ENCODE results near the gene TBC1D2B. TPM values are rescaled to one million over a fixed set of nuclear protein-coding genes. Genes with fewer than 3 reads are reported as not detected.

The TBC1D2B gene
- total RNA-seq, 4 donors from 2014 or later, result 4.7 to 9.6 (median 8.1) TPM

DNA sequence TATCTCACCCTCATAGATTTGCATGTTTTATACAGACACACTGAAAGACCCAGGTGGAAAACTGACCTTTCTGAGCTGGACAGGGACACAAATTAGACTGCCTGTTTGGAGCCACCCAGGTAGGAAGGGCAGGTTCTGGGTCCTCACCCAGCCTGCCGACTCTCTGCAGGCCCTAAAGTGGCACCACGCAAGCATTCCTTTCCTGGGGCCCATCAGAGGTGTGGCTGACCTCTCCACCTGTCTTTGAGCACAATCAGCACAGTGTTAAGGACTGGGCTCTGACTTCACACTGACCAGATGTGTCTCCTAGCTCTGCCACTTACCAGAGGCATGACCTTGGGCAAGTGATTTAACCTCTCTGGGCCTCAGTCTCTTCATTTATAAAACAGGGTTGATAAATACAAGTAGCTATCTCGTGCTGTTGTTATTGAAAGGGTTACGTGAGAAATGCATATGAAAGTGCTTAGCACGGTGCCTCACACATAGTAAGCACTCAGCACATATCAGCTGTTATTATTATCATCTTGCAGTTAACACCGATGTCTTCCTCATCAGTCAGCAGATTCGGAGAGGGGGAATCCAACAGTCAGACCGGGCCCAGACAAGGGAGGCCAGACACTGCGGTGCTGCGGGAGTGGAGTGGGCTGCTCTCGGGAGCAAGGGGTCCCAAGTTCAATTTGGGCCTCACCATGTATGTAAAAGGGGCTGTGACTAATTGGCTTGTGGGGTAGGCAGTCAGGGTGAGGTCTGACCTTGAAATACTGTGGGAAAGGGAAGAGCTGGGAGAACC, 2.0 kb upstream of the TBC1D2B start:
- DNase-seq, result no peak
- Histone ChIP-seq H3K9me3 (no peaks in the 10 kb centered on the region), H3K36me3 (no peaks in the 10 kb centered on the region), H3K4me3 (no peak overlapping the region), H3K27ac (no peak overlapping the region), H3K4me1 (peaks cover 15 to 22% of the 10 kb centered on the region in 2 donors), H3K27me3 (no peaks in the 10 kb centered on the region)
- ATAC-seq, result no peak
- in situ Hi-C loops (cut with MboI; ENCODE audit: low sequenced_read_pairs in 4 of 4) (loop anchor here in 1 of 4 donors (10.0 kb wide), 1 partner anchor 75 kb away; no protein-coding TSS in a partner anchor), intact Hi-C loops (cut with DNase I; ENCODE audit: low total_unique reads) (no loop called here)
- TF ChIP-seq, protein P1, sequence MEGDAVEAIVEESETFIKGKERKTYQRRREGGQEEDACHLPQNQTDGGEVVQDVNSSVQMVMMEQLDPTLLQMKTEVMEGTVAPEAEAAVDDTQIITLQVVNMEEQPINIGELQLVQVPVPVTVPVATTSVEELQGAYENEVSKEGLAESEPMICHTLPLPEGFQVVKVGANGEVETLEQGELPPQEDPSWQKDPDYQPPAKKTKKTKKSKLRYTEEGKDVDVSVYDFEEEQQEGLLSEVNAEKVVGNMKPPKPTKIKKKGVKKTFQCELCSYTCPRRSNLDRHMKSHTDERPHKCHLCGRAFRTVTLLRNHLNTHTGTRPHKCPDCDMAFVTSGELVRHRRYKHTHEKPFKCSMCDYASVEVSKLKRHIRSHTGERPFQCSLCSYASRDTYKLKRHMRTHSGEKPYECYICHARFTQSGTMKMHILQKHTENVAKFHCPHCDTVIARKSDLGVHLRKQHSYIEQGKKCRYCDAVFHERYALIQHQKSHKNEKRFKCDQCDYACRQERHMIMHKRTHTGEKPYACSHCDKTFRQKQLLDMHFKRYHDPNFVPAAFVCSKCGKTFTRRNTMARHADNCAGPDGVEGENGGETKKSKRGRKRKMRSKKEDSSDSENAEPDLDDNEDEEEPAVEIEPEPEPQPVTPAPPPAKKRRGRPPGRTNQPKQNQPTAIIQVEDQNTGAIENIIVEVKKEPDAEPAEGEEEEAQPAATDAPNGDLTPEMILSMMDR (IDR thresholded peaks at IDR 0.05 in 4 of 5, conservative IDR thresholded peaks at IDR 0.05 in 1 of 5), result no peak
- no peak for TF ChIP-seq POLR2A (IDR thresholded peaks at IDR 0.05)

DNA sequence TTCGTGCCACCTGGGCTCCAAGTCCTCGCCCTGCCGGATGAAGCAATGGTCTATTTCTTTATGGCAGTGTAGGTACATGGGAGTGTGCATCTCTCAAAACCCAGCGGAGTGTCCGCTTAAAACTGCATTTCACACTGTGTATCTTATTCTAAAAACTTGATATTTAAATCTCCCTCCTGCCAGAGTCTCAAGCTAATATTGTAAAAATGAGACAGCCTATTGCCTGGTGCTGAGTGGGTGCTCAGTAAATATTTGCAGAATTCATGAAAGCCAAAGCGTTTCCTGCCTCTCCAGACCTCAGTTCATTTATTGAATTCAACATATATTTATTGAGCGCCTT, 330 bp upstream of the TBC1D2B start:
- intact Hi-C loops (cut with DNase I; ENCODE audit: low total_unique reads) (loop anchor here (2.0 kb wide), 1 partner anchor 73 kb away; no protein-coding TSS in a partner anchor), in situ Hi-C loops (cut with MboI; ENCODE audit: low sequenced_read_pairs in 4 of 4) (no loop called here)
- Histone ChIP-seq H3K4me1 (peaks cover 15 to 25% of the 10 kb centered on the region in 2 donors), H3K27me3 (no peaks in the 10 kb centered on the region), H3K36me3 (no peaks in the 10 kb centered on the region), H3K9me3 (no peaks in the 10 kb centered on the region), H3K4me3 (peak overlapping the region; percentile 65 to 84 (median 80)), H3K27ac (peak overlapping the region; percentile 70 to 83 (median 78))
- TF ChIP-seq POLR2A (IDR thresholded peaks at IDR 0.05), result no peak
- DNase-seq (no peak), ATAC-seq (peak; percentile 16 to 18)

DNA sequence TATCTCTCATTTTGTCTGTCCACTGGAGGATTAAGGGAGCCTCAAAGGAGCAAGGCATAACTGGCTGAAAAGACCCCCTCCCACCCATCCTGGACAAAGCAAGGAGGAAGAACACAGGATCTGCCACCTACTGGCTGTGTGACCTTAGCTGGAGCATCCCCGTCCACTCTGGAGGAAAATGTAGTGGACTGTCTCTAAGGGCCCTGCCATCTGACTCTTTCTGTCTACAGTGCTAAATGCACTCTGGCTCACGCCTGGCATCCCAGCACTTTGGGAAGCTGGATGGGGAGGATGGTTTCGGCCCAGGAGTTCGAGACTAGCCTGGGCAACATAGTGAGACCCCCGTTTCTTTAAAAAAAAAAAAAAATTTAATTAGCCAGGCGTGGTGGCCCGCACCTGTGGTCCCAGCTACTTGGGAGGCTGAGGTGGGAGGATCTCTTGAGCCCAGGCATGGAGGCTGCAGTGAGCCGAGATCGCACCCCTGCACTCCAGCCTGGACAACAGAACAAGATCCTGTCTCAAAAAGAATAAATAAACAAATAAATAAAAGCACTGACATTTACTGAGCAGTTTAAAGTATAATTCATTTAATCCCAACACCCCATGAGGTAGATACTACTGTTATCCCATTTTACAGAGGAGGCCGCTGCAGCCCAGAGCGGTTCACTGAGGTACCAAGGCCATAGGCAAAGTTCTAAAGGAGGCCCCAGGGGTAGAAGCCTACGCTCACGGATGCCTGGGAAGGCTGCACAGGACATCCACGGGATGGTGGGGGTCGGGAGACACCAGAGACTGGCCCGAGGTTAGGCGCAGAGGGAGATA, 1.1 kb downstream of the TBC1D2B start:
- Histone ChIP-seq H3K9me3 (no peaks in the 10 kb centered on the region), H3K27me3 (no peaks in the 10 kb centered on the region), H3K4me1 (peaks cover 26 to 35% of the 10 kb centered on the region in 2 donors), H3K36me3 (no peaks in the 10 kb centered on the region), H3K4me3 (peak overlapping the region; percentile 80 to 89 (median 82)), H3K27ac (peak overlapping the region; percentile 65 to 83 (median 79))
- ATAC-seq, result peak; percentile 7 to 20
- DNase-seq, result no peak
- in situ Hi-C loops (cut with MboI; ENCODE audit: low sequenced_read_pairs in 4 of 4), result no loop called here
- TF ChIP-seq, protein P1 (IDR thresholded peaks at IDR 0.05 in 4 of 5, conservative IDR thresholded peaks at IDR 0.05 in 1 of 5), result no peak
- TF ChIP-seq POLR2A (IDR thresholded peaks at IDR 0.05), result no peak
- intact Hi-C loops (cut with DNase I; ENCODE audit: low total_unique reads), result loop anchor here (2.0 kb wide), 1 partner anchor 72 kb away; no protein-coding TSS in a partner anchor

DNA sequence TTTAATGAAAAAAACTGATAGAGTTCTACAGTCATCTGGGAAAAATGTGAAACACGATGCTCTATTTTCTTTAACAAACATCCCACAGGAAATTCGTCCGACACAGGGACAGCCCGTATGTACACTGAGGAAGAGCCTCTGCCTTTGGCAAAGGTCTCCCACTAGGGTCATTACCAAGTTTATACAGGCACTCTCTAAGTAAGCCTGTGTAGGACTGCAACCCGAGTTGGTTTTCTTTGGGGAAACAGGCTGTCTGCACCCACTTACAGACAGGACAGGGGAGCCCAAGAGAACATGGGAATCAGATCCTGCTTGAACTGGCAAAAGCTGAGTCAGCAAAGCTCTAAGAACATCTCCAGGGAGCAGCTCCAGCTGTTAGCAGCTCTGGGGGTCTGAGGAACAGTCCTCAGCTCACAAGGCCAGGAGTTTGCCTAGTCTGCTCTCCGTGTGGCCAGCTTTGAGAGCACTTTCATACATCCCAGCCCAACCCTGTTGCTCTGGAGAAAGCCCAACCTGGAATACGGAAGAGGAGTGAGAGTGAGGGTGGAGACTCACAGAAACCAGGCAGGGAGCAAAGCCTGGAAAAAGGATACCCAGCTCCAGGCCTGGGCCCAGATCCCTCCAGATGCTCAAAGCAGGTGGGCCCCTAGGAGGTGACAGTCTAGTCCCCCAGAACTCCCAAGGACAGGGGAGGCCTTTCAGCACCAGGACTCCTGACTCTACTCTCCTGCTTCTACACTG, 1.9 kb downstream of the TBC1D2B start:
- H3K4me3 ChIP-seq, result peak overlapping the region; percentile 80 to 89 (median 82)
- TF ChIP-seq, protein P1 (IDR thresholded peaks at IDR 0.05 in 4 of 5, conservative IDR thresholded peaks at IDR 0.05 in 1 of 5), result no peak
- TF ChIP-seq POLR2A (IDR thresholded peaks at IDR 0.05), result no peak
- H3K27me3 ChIP-seq, result no peaks in the 10 kb centered on the region
- no peaks in the 10 kb centered on the region for H3K9me3 ChIP-seq
- H3K27ac ChIP-seq, result peak overlapping the region; percentile 65 to 83 (median 79)
- H3K4me1 ChIP-seq, result peaks cover 33 to 43% of the 10 kb centered on the region in 2 donors
- no peaks in the 10 kb centered on the region for H3K36me3 ChIP-seq
- ATAC-seq (peak in 1 of 2 donors; percentile 40), DNase-seq (peak in 1 of 2 donors; percentile 35)
- in situ Hi-C loops (cut with MboI; ENCODE audit: low sequenced_read_pairs in 4 of 4), result no loop called here
- intact Hi-C loops (cut with DNase I; ENCODE audit: low total_unique reads), result loop anchor here (2.0 kb wide), 1 partner anchor 71 kb away; no protein-coding TSS in a partner anchor

Data from gastrocnemius medialis (tissue), 4 donors.